ENCODE results near the gene EFL1. TPM values are rescaled to one million over a fixed set of nuclear protein-coding genes. Genes with fewer than 3 reads are reported as not detected.
A peak's percentile ranks its signal among the peaks of the same experiment; 100 is the strongest.
"Not testable (repeated sequence)": the region's sequence is repeated elsewhere in the genome, so short reads cannot be mapped to it uniquely, and the experiment has no call there.

EFL1 gene
- polyA plus RNA-seq (ENCODE audit: insufficient read length): 12.2 TPM

DNA sequence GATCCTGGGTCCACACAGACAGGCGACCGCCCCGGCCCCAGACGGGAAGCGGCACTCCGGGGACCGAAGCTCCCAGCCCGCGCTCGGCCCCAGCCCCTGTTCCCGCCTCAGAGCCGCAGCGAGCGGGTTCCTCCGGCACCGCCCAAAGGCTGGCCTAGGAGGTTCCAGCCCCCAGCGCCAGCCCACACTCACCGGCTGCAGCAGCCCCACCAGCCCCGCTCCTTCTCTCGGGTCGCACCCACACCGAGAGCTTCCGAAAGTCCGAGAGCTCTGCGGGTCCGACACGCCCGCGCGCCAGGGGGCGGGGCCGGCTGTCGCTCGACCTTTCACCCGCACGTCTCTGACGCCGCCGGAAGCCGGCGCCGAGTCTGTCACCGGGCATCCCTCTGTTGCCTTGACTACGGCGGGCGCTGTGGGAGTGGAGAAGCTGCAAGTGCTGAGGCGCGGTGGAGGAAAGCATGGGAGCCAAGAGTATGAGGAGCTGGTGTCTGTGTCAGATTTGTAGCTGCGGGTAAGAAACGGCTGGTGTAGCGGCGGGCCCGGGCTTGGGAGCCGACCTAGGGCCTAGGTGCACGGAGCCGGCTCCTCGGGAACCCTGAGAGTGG, at the start of gene EFL1, which contains the start of gene SAXO2:
EFL1 (minus strand) TSS at position 313 of the 605 bp plus-strand sequence. CDS start 956 bp downstream, outside the sequence.
SAXO2 (plus strand) TSS at position 397 of the 605 bp plus-strand sequence; CDS start at position 459, 62 bp downstream.
- peak; percentile 88 for DNase-seq

DNA sequence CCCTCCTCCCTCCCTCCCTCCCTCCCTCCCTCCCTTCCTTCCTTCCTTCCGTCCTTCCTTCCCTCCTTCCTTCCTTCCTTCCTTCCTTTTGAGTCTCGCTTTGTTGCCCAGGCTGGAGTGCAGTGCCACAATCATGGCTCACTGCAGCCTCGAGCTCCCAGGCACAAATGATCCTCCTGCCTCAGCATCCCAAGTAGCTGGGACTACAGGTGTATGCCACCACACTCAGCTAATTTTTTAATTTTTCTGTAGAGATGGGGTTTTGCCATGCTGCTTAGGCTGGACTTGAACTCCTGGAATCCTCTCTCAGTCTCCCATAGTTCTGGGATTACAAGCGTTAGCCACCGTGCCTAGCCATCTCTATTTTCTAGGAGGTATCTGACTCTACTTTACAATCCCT, 48.8 kb upstream of the EFL1 start:
- DNase-seq: not testable (repeated sequence)

DNA sequence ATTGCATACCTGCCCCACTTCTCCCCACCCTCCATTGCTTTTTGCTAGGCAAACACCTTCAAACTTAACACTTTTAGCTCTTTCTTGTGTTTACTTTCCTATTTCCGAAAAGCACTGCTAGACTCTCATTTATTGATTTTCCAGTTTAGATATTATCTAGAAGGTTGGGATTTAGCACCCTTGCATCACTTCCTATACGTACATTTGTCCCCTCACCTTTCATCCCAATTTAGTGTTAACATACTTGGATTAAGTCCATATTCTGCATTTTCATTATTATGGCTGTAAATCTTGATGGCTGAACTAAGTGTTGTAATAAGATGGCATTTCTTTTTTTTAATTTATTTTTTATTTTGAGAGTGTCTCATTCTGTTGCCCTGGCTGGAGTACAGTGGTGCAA, 47.3 kb upstream of the EFL1 start:
- DNase-seq: no peak

- no peak for DNase-seq
These were observed 45.2 kb upstream of the EFL1 start for GRCh38 chr15:82307714-82308081.

GRCh38 chr15:82306791-82307713, 44.5 kb upstream of the EFL1 start:
- DNase-seq: no peak

- DNase-seq: no peak
These were observed 43.1 kb upstream of the EFL1 start for GRCh38 chr15:82305621-82306048.

DNA sequence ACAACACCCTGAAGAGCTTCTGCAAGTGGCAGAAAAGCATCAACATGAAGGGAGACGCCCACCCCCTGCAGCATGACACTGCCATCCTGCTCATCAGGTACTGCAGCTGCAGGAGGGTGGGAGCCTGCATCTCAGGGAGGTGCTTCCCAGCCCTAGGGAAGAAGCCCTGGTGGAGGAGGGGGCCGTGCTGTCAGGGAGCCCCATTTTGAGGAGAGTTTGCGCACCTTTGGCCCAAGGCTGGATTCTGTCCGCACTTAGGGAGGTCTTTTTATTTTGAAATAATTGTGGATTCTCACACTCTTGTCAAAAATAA, 42.2 kb upstream of the EFL1 start:
- DNase-seq: no peak

DNA sequence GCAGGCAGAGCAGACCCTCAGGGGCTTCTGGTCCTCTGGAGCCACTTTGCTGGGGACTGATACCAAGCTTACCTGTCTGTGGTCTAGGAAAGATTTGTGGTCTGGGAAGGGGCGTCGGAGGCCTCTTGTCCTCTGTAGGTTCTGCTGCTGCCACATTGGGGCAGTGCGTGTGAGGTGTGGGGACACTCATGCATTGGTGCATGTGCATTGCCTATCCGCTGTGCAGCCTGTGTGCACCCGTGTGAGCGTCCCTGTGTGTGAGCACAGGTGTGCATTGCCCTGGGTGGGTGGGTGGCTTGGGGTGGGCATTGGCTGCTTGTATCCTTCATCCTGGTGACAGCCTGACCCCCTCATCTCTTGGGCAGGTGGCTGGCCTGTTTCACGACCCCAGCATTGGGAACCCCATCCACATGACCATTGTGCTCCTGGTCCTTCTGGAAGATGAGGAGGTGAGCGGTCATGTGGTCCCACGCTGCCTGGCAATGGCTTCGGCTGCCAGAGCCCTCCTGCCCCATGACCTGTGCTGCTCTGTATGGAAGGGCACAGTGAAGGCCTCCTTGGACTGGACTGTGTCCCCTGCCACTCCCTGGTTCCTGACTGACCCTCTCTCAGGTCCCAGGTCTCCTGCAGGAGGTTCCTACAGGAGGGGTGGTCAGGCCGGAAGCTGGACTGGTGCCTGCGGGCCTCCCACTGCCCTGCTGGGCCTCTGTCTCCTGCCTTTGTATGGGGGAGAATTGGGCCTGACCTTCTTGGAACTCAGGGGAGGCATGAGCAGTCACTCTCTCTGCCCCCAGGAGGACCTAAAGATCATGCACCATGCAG, 41.6 kb upstream of the EFL1 start:
- DNase-seq: no peak

DNA sequence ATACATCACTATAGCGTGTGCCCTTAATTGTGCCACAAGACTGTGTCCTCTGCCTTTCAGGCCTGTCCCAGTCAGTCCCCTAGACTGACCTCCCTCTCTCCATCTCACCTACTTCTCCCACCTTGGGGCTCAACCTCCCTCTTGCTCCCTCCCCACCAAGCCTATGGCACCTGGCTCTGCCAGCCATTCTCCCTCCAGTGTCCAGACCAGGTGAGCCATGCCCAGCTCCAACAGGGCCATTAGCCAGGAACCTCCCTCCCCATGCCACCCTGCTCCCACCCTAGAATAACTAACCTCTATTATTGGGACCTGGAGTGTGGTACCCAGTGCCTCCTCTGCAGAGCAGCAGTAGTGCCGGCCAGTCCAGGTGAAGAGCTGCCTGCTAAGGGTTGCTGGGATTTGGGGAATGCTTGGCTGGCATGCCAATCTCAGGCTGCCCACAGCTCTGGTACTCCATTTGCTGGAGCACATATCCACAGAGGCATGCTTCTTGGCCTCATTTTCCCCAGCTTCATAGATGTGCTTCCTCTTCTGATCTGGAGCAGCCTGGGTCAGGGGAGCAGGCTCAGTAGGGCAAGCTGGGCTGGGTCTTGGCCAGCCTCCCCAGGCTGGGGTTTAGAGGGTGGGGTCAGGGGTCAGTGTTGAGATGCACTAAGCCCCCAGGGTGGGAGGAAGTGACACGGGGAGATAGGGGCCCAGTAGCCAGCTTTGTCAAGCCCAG, 38.9 kb upstream of the EFL1 start:
- no peak for DNase-seq

GRCh38 chr15:82300883-82301282, 38.3 kb upstream of the EFL1 start:
- no peak for DNase-seq

DNA sequence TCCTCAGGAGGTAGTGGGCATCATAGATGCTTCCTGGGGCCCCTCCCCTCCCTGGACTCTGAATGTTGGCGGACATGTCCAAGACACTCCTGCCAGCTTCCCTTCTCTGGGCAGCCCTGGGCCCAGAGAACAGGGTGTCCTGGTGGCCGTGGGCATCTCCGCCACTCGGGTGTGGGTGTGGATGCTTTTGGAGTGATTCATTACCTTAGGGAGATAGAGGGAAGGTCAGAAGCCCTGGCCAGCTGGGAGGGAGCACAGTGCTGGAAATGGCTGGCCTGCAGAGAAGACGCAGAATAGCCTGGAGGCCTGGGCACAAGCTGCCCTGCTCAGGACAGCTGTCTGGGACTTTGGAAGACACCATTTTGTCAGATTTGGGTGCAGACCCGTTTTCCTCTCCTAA, 37.8 kb upstream of the EFL1 start:
- DNase-seq: not testable (repeated sequence)

DNA sequence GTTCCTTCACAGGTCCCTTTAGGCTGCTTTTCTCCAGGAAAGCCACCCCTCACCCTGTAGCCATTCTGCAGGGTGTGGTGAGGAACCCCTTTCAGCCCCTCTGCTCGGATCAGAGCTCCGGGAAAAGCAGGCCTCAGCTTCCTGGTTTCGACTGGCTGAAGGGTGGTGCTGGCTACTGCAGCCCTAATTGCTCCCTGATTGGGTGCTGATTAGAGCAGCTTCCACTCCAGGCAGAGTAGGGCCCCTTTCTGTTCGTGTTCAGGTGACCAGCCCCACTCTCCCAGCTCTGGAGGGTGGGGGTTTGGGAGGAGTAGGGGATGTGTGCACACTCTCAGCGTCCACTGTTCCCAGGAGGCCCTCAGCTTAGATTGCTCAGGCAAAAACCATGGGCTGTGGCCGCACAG, 37.0 kb upstream of the EFL1 start:
- DNase-seq: not testable (repeated sequence)

GRCh38 chr15:82298520-82298919, 36.0 kb upstream of the EFL1 start:
- DNase-seq: no peak

DNA sequence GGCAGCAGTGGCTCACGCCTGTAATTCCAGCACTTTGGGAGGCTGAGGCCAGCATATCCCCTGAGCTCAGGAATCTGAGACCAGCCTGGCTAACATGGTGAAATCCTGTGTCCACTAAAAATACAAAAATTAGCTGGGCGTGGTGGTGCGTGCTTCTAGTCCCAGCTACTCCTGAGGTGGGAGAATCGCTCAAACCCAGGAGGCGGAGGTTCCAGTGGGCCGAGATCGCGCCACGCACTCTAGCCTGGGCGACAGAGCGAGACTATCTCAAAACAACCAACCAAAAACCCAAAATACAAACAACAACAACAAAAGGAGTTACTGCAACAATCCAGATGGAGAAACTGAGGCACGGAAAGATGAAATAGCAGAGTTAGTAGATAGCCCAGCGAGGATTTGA, 35.5 kb upstream of the EFL1 start:
- DNase-seq: no peak

- no peak for DNase-seq
These were observed 35.0 kb upstream of the EFL1 start for GRCh38 chr15:82297546-82297945.

DNA sequence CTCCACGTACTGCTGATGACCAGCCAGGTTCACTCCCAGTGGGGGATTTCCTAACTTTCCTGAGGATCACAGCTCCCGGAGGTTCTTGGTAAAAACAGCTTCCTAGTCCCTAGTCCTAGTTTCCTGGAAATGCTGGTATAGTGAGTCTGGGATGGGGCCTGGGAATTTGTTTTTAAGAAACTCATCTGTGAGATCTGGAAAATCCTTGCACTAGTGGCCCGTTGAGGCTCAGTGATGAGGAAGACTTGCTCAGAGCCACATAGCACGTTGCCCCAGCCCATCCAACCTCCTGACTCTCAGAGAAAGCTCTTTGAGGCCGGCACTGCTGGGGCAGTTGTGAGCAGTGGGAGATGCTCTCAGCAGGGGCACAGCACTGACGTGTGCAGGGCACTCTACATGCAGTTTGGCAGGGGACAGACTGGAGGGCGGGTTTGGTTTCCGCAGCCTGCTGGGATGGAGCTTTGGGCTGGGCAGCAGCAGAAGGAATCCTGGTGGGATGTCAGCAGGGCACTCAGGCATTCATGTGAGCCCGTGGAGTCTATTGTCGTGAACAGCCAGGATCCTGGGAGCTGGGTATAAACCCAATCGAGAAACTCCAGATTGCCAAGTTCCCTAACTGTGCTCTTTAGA, 31.6 kb upstream of the EFL1 start:
- no peak for DNase-seq

DNA sequence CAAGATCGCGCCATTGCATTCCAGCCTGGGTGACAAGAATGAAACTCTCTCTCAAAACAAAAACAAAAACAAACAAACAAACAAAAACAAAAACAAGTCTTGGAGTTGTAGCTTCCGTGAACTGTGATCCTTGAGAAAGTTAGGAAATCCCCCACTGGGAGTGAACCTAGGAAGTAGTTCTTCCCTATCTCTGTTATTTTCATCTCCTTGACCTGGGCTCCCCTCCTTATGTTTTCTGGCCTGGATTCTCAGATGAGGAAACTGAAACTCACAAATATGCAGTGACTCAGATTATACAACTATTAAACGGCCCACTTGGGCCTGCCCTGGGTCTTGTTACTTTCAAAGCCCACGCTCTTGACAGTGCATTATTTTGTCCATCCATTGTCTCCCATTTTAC, 29.7 kb upstream of the EFL1 start:
- no peak for DNase-seq

- not testable (repeated sequence) for DNase-seq
These were observed 25.7 kb upstream of the EFL1 start for GRCh38 chr15:82288202-82288601.

- DNase-seq: not testable (repeated sequence)
These were observed 23.9 kb upstream of the EFL1 start for GRCh38 chr15:82286475-82286874.

DNA sequence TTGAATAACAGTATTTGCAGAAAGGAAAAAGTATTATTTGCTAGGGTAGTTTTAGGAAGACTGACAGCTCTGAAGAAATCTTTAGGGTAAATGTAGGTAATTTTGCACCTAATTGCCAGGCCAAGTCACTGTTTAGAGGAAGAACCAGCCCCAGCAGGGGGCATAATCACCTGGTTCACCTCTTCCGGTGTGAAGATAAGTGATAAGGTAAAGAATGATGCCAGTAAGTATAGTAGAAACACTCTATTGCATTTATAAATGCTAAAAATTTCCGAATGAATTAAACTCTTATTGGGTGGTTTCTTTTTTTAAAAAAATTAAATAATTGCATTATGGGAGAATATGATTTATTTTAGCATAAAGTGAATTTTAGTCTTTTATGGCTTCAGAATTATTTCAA, 21.8 kb upstream of the EFL1 start:
- not testable (repeated sequence) for DNase-seq

- DNase-seq: peak; percentile 17
These were observed 19.9 kb upstream of the EFL1 start for GRCh38 chr15:82282386-82282785.

DNA sequence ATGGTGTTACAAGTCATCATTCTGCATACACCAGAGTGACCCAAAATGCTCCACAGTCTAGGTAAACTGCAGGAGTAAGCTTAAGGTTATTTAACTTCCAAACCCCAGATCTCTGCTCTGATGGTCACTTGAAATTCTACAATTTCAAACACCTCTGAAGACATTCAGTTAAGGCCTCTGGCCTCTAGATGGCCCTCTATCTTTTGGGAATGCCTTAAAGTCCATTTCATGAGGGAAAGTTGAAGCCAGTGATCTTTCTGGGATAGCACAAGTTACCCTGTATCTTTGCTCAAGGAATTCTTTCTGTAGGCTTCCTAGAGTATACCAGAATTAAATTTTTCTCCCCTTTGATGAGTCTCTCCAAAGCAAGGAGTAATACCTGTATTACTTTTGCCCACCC, 18.7 kb upstream of the EFL1 start:
- not testable (repeated sequence) for DNase-seq
